ENCODE results near the gene SLC38A10. TPM values are rescaled to one million over a fixed set of nuclear protein-coding genes. Genes with fewer than 3 reads are reported as not detected.

Gene SLC38A10
- total and polyA plus RNA-seq, 2 of the 4 experiments (the other 2 are of a cell fraction), result 12.7 to 46.7 TPM

GRCh38 chr17:81338274-81339190 is 43.4 kb upstream of the SLC38A10 start (continued):
- no peak for TF ChIP-seq MAFK (IDR thresholded peaks at IDR 0.05; ENCODE audit: low read depth, low read length)

- Histone ChIP-seq H4K91ac (ENCODE audit: insufficient read depth, low read depth, low read length) (no peak overlapping the region), H3K27me3 (ENCODE audit: control insufficient read depth, insufficient read depth, low read length) (peaks cover 22% of the 10 kb centered on the region), H3K9ac (ENCODE audit: low read depth, low read length) (no peak overlapping the region), H4K8ac (ENCODE audit: low read depth in 2 of 2, low read length in 2 of 2) (no peak overlapping the region), H3K23ac (ENCODE audit: low read depth, low read length) (no peak overlapping the region), H4K5ac (ENCODE audit: low read depth, low read length) (no peak overlapping the region), H3K4me3 (ENCODE audit: insufficient read depth, low read depth, low read length) (no peak overlapping the region), H2AFZ (replicated peaks; ENCODE audit: low read length, poor library complexity) (no peak overlapping the region), H3K14ac (replicated peaks; ENCODE audit: low read depth, low read length) (no peak overlapping the region), H3K27ac (ENCODE audit: insufficient read depth, low read length) (no peak overlapping the region), H3K18ac (ENCODE audit: low read depth, low read length) (no peak overlapping the region), H2AK9ac (replicated peaks; ENCODE audit: low read depth, low read length, poor library complexity) (no peak overlapping the region), H3K9me3 (ENCODE audit: control insufficient read depth, insufficient read depth, low read length) (no peaks in the 10 kb centered on the region), H3K4ac (ENCODE audit: low read depth, low read length) (no peak overlapping the region), H3K4me2 (ENCODE audit: low read depth, low read length) (no peak overlapping the region), H4K20me1 (ENCODE audit: insufficient read depth, low read length) (peaks cover 35% of the 10 kb centered on the region), H2AK5ac (ENCODE audit: low read depth, low read length) (no peak overlapping the region), H3K56ac (ENCODE audit: extremely low read depth, insufficient read depth, low read length) (no peak overlapping the region), H3K4me1 (ENCODE audit: control insufficient read depth, insufficient read depth, low read length) (peaks cover 17% of the 10 kb centered on the region), H2BK15ac (ENCODE audit: low read depth, low read length) (no peak overlapping the region), H3K9me1 (ENCODE audit: insufficient read depth, low read length) (0 out of 2 replicates have a peak, but pooled peaks cover 5% of the 10 kb centered on the region), H2BK5ac (ENCODE audit: low read depth, low read length, poor library complexity, severe bottlenecking) (no peak overlapping the region), H3K36me3 (ENCODE audit: control insufficient read depth, insufficient read depth, low read length) (peaks cover 2% of the 10 kb centered on the region; the same call in 1 of the 2 replicates), H2BK120ac (ENCODE audit: low read depth, low read length) (no peak overlapping the region), H2BK20ac (ENCODE audit: low read depth, low read length) (no peak overlapping the region), H3K79me1 (ENCODE audit: low read depth in 1 of 2, low read length in 2 of 2) (peaks cover 0 to 25% of the 10 kb centered on the region in 2 experiments; a peak in 3 of 4 replicates)
- 0% methylated on average over 3 of the region's 14 CpGs; no CpG with 5 or more reads in 1 of the 2 experiments for WGBS, 2 experiments (ENCODE audit: extremely low coverage in 2 of 2, insufficient read length in 1 of 2)
- dilution Hi-C loops (cut with HindIII; ENCODE audit: low sequenced_read_pairs, unreplicated experiment), result no loop called here
- no peak for ATAC-seq (ENCODE audit: low read depth)
- POLR2A ChIA-PET (ENCODE audit: unreplicated experiment), result no interaction called here
- CTCF ChIA-PET, result no interaction called here
- no peak for DNase-seq
- intact Hi-C loops (cut with micrococcal nuclease), result no loop called here
- BruUV-seq (replicated peaks), result no TSS peak
- in situ Hi-C loops (cut with MboI; ENCODE audit: low sequenced_read_pairs), result no loop called here
- TF ChIP-seq MAZ (IDR thresholded peaks at IDR 0.05; ENCODE audit: borderline replicate concordance, low read depth, low read length) (no peak), FOS (IDR thresholded peaks at IDR 0.05; ENCODE audit: low read depth, low read length) (no peak), POLR2A (IDR thresholded peaks at IDR 0.05; ENCODE audit: low read depth, low read length) (no peak), CHD1 (IDR thresholded peaks at IDR 0.05; ENCODE audit: low read depth, low read length) (no peak), RCOR1 (IDR thresholded peaks at IDR 0.05; ENCODE audit: insufficient replicate concordance, low read length) (no peak), RFX5 (IDR thresholded peaks at IDR 0.05; ENCODE audit: low read depth, low read length) (no peak), USF2 (IDR thresholded peaks at IDR 0.05; ENCODE audit: low read depth, low read length) (no peak), SMC3 (IDR thresholded peaks at IDR 0.05; ENCODE audit: low read depth, low read length) (no peak), CTCF (conservative IDR thresholded peaks at IDR 0.05; ENCODE audit: low read depth, low read length) (no peak), BHLHE40 (IDR thresholded peaks at IDR 0.05; ENCODE audit: low read depth, low read length) (no peak), MAFK (IDR thresholded peaks at IDR 0.05; ENCODE audit: low read depth, low read length) (no peak), NFE2L2 (IDR thresholded peaks at IDR 0.05; ENCODE audit: low read depth, low read length) (no peak)
Observed at GRCh38 chr17:81337476-81337879, 42.4 kb upstream of the SLC38A10 start.

All from IMR-90 (cell line).